Stimulated activated naive CD8-positive, alpha-beta T cell treated with anti-CD3 and anti-CD28 coated beads, Interleukin-15, Interleukin-2, amounts not matched to agents 100 ng/mL and 50 ng/mL, for 24 hours (primary cell): Measurements from ENCODE around the gene CD200.

ENCODE experiments used
- H3K27ac Mint-ChIP-seq: one replicate; pipeline ENCODE4 v1.8.0; 2021; ENCODE audit warnings: mild to moderate bottlenecking, mixed read lengths
- H3K27me3 Mint-ChIP-seq: one replicate; pipeline ENCODE4 v1.8.0; 2021; ENCODE audit warnings: mixed read lengths
- H3K36me3 Mint-ChIP-seq: one replicate; pipeline ENCODE4 v1.8.0; 2021; ENCODE audit warnings: low read depth, mixed read lengths
- H3K4me1 Mint-ChIP-seq: one replicate; pipeline ENCODE4 v1.8.0; 2021; ENCODE audit warnings: low read depth, mixed read lengths
- H3K4me3 Mint-ChIP-seq: one replicate; pipeline ENCODE4 v1.8.0; 2021; ENCODE audit warnings: mild to moderate bottlenecking, mixed read lengths
- H3K9me3 Mint-ChIP-seq: one replicate; pipeline ENCODE4 v1.8.0; 2021; ENCODE audit warnings: mixed read lengths

Gene CD200

GRCh38 chr3:112333002-112333380 lies at the start of gene CD200:
Gene CD200, plus strand, starts transcription at chr3:112333156. Its CDS starts 57 bp downstream, at chr3:112333213.
- no peaks in the 10 kb centered on the region for H3K27me3 Mint-ChIP-seq
- peaks cover 54% of the 10 kb centered on the region for H3K4me1 Mint-ChIP-seq

GRCh38 chr3:112289011-112289410 lies 43.9 kb upstream of the CD200 start:
- Mint-ChIP-seq H3K4me1 (peaks cover 7% of the 10 kb centered on the region), H3K27me3 (peaks cover 4% of the 10 kb centered on the region), H3K27ac (no peak overlapping the region), H3K9me3 (peaks cover 4% of the 10 kb centered on the region), H3K36me3 (no peaks in the 10 kb centered on the region), H3K4me3 (no peak overlapping the region)

More at GRCh38 chr3:112333002-112333380, at the start of gene CD200:
- Mint-ChIP-seq H3K4me3 (peak within 1 kb of the TSS; percentile 89), H3K36me3 (peaks cover 36% of the 10 kb centered on the region), H3K9me3 (no peaks in the 10 kb centered on the region), H3K27ac (peak within 1 kb of the TSS; percentile 83)

- Mint-ChIP-seq H3K4me3 (peak within 1 kb of the TSS; percentile 50), H3K27ac (peak within 1 kb of the TSS; percentile 46), H3K9me3 (peaks cover 4% of the 10 kb centered on the region), H3K36me3 (no peaks in the 10 kb centered on the region), H3K4me1 (peaks cover 31% of the 10 kb centered on the region), H3K27me3 (no peaks in the 10 kb centered on the region)
Measured at GRCh38 chr3:112293368-112294321, 39.3 kb upstream of the CD200 start, which contains the start of gene SLC9C1. Gene SLC9C1, minus strand, starts transcription at chr3:112294216. Its CDS starts 7,425 bp downstream, at chr3:112286791.

GRCh38 chr3:112297714-112298113 lies 35.2 kb upstream of the CD200 start:
- Mint-ChIP-seq H3K4me1 (peaks cover 34% of the 10 kb centered on the region), H3K27me3 (no peaks in the 10 kb centered on the region), H3K4me3 (peak overlapping the region; percentile 32), H3K9me3 (no peaks in the 10 kb centered on the region), H3K36me3 (no peaks in the 10 kb centered on the region), H3K27ac (peak overlapping the region; percentile 33)

GRCh38 chr3:112298781-112299180 lies 34.2 kb upstream of the CD200 start:
- Mint-ChIP-seq H3K27ac (no peak overlapping the region), H3K27me3 (no peaks in the 10 kb centered on the region), H3K36me3 (no peaks in the 10 kb centered on the region), H3K9me3 (no peaks in the 10 kb centered on the region), H3K4me1 (peaks cover 27% of the 10 kb centered on the region), H3K4me3 (no peak overlapping the region)

GRCh38 chr3:112302150-112302830 lies 30.7 kb upstream of the CD200 start:
- Mint-ChIP-seq H3K9me3 (no peaks in the 10 kb centered on the region), H3K4me3 (no peak overlapping the region), H3K4me1 (peaks cover 15% of the 10 kb centered on the region), H3K27me3 (no peaks in the 10 kb centered on the region), H3K27ac (no peak overlapping the region), H3K36me3 (no peaks in the 10 kb centered on the region)

- no peaks in the 10 kb centered on the region for H3K27me3 Mint-ChIP-seq
- H3K4me3 Mint-ChIP-seq: no peak overlapping the region
Measured at GRCh38 chr3:112302881-112303763, 29.8 kb upstream of the CD200 start.

GRCh38 chr3:112303764-112304325 lies 29.1 kb upstream of the CD200 start:
- no peak overlapping the region for H3K27ac Mint-ChIP-seq
- H3K4me3 Mint-ChIP-seq: no peak overlapping the region
- no peaks in the 10 kb centered on the region for H3K27me3 Mint-ChIP-seq
- no peaks in the 10 kb centered on the region for H3K36me3 Mint-ChIP-seq
- H3K9me3 Mint-ChIP-seq: no peaks in the 10 kb centered on the region
- peaks cover 1% of the 10 kb centered on the region for H3K4me1 Mint-ChIP-seq

More at GRCh38 chr3:112302881-112303763, 29.8 kb upstream of the CD200 start:
- Mint-ChIP-seq H3K27ac (no peak overlapping the region), H3K4me1 (peaks cover 8% of the 10 kb centered on the region), H3K36me3 (no peaks in the 10 kb centered on the region), H3K9me3 (no peaks in the 10 kb centered on the region)

- H3K4me3 Mint-ChIP-seq: no peak overlapping the region
- H3K4me1 Mint-ChIP-seq: no peaks in the 10 kb centered on the region
- no peaks in the 10 kb centered on the region for H3K9me3 Mint-ChIP-seq
Measured at GRCh38 chr3:112304611-112305010, 28.3 kb upstream of the CD200 start.

GRCh38 chr3:112306825-112307224 lies 26.1 kb upstream of the CD200 start:
- H3K4me1 Mint-ChIP-seq: no peaks in the 10 kb centered on the region
- H3K27me3 Mint-ChIP-seq: no peaks in the 10 kb centered on the region
- no peaks in the 10 kb centered on the region for H3K9me3 Mint-ChIP-seq
- no peaks in the 10 kb centered on the region for H3K36me3 Mint-ChIP-seq
- H3K4me3 Mint-ChIP-seq: no peak overlapping the region
- H3K27ac Mint-ChIP-seq: no peak overlapping the region

More at GRCh38 chr3:112304611-112305010, 28.3 kb upstream of the CD200 start:
- no peak overlapping the region for H3K27ac Mint-ChIP-seq
- H3K36me3 Mint-ChIP-seq: no peaks in the 10 kb centered on the region
- no peaks in the 10 kb centered on the region for H3K27me3 Mint-ChIP-seq

GRCh38 chr3:112307557-112307956 lies 25.4 kb upstream of the CD200 start:
- no peaks in the 10 kb centered on the region for H3K27me3 Mint-ChIP-seq
- H3K36me3 Mint-ChIP-seq: no peaks in the 10 kb centered on the region
- no peak overlapping the region for H3K4me3 Mint-ChIP-seq
- no peaks in the 10 kb centered on the region for H3K4me1 Mint-ChIP-seq
- H3K27ac Mint-ChIP-seq: no peak overlapping the region
- no peaks in the 10 kb centered on the region for H3K9me3 Mint-ChIP-seq

GRCh38 chr3:112308151-112308911 lies 24.6 kb upstream of the CD200 start:
- Mint-ChIP-seq H3K27me3 (no peaks in the 10 kb centered on the region), H3K27ac (no peak overlapping the region), H3K36me3 (no peaks in the 10 kb centered on the region), H3K9me3 (no peaks in the 10 kb centered on the region), H3K4me3 (no peak overlapping the region), H3K4me1 (no peaks in the 10 kb centered on the region)

GRCh38 chr3:112314649-112315048 lies 18.3 kb upstream of the CD200 start:
- Mint-ChIP-seq H3K4me1 (no peaks in the 10 kb centered on the region), H3K9me3 (peaks cover 5% of the 10 kb centered on the region), H3K27ac (no peak overlapping the region), H3K4me3 (no peak overlapping the region), H3K36me3 (no peaks in the 10 kb centered on the region), H3K27me3 (peaks cover 4% of the 10 kb centered on the region)
